HG03064 (cell line): Measurements from ENCODE around the gene MAP3K6.

ENCODE experiments used
- ATAC-seq: cut with Tn5 transposase; IDR thresholded peaks from one replicate; pipeline ENCODE4 v1.9.1; 2021; ENCODE audit warnings: low read depth; ENCODE audit not compliant: unreplicated experiment

Gene MAP3K6

GRCh38 chr1:27306892-27307761 lies 59.6 kb downstream of the MAP3K6 start:
- ATAC-seq = no peak

- ATAC-seq = no peak
Measured at GRCh38 chr1:27306071-27306470, 60.7 kb downstream of the MAP3K6 start.
